Sigmoid colon (tissue), 7 donors: ENCODE results near the gene CAP2. TPM values are rescaled to one million over a fixed set of nuclear protein-coding genes. Genes with fewer than 3 reads are reported as not detected.
A peak's percentile ranks its signal among the peaks of the same experiment; 100 is the strongest.

Experiments
- DNase-seq: peaks from one replicate; pipeline ENCODE4 v3.0.0-alpha.2; 2019
- H3K27ac ChIP-seq, 4 donors: fragments of 200-600 bp; sonication (generic); one replicate each; pipeline ENCODE4 v1.5.1; 2016 to 2019; ENCODE audit warnings: mild to moderate bottlenecking in 1 of 4
- H3K27me3 ChIP-seq, 3 donors: fragments of 200-600 bp; sonication (generic); one replicate each; pipeline ENCODE4 v1.5.1; 2019; ENCODE audit warnings: mild to moderate bottlenecking in 1 of 3
- H3K36me3 ChIP-seq, 4 donors: fragments of 200-600 bp; sonication (generic); one replicate each; pipeline ENCODE4 v1.5.1; 2016 to 2019
- H3K4me1 ChIP-seq, 4 donors: fragments of 200-600 bp; sonication (generic); one replicate each; pipeline ENCODE4 v1.5.1; 2017 to 2019
- H3K4me3 ChIP-seq, 4 donors: fragments of 200-600 bp; sonication (generic); one replicate each; pipeline ENCODE4 v1.5.1; 2017 to 2019; ENCODE audit warnings: mild to moderate bottlenecking in 2 of 4, moderate library complexity in 1 of 4
- H3K9me3 ChIP-seq, 4 donors: fragments of 200-600 bp in 3 of 4; sonication (generic) in 3 of 4; one replicate each; pipeline versions ENCODE4 v1.5.1 to v1.6.1; 2013 to 2019
- CTCF ChIP-seq, 4 experiments: fragments of 450-650 bp in 3 of 4; fragments of 200-600 bp in 1 of 4; IDR thresholded peaks; one replicate each; pipeline ENCODE4 v1.5.1; 2016 to 2019; ENCODE audit warnings: antibody characterized with exemption in 4 of 4, mild to moderate bottlenecking in 3 of 4, moderate library complexity in 2 of 4
- EP300 ChIP-seq, 4 donors: sonication (generic); formaldehyde crosslinking; IDR thresholded peaks; one replicate each; pipeline ENCODE4 v1.6.1; 2017; ENCODE audit warnings: antibody characterized with exemption in 4 of 4
- POLR2A ChIP-seq, 2 donors: fragments of 450-650 bp; IDR thresholded peaks; one replicate each; pipeline ENCODE4 v1.6.1; 2016; ENCODE audit warnings: antibody characterized with exemption in 2 of 2, mild to moderate bottlenecking in 2 of 2, moderate library complexity in 2 of 2
- POLR2AphosphoS5 ChIP-seq, 4 donors: sonication (generic); formaldehyde crosslinking; IDR thresholded peaks; one replicate each; pipeline ENCODE4 v1.6.1; 2017; ENCODE audit warnings: antibody characterized with exemption in 4 of 4
- WGBS, 2 donors: extraction: QIAGEN DNeasy Blood & Tissue Kit; methylation state at CpG; one replicate each; pipeline ENCODE4 v1.1.7; 2013; 5-methylcytosine and 5-hydroxymethylcytosine counted together
- intact Hi-C: fragments of 100-400 bp; cut with DNase I; formaldehyde crosslinking; loops from one replicate; pipeline ENCODE4 v1.15.1; 2023
- polyA plus RNA-seq, 3 donors: library from polyadenylated mRNA; stranded (reverse); fragments of 200-250 nt; gene quantifications; one replicate each; pipeline ENCODE4 v1.2.3, GENCODE V29; 2013
- total RNA-seq, 4 donors: library from RNA; depleted of rRNA; stranded (reverse); fragments of >200 nt; gene quantifications; one replicate each; pipeline ENCODE4 v1.1.0, GENCODE V29; 2016
- donor health status: healthy with polysubstance abuse.
- donor health status: Bipolar disorder and iron deficiency.
- donor health status: healthy.

Gene CAP2
- total and polyA plus RNA-seq, 7 donors: 0.92 to 67.1 (median 48.3) TPM

- H3K36me3 ChIP-seq: peaks cover 0 to 13% (median 0%) of the 10 kb centered on the region in 4 donors
- no peaks in the 10 kb centered on the region for H3K9me3 ChIP-seq
- TF ChIP-seq POLR2A (IDR thresholded peaks at IDR 0.05) (no peak), CTCF (IDR thresholded peaks at IDR 0.05) (no peak), POLR2AphosphoS5 (IDR thresholded peaks at IDR 0.05) (no peak), EP300 (IDR thresholded peaks at IDR 0.05) (no peak)
- H3K27me3 ChIP-seq: no peaks in the 10 kb centered on the region
- intact Hi-C loops: no loop called here
- peaks cover 0 to 38% (median 31%) of the 10 kb centered on the region in 4 donors for H3K4me1 ChIP-seq
- 69 to 79% methylated on average over 4 of the region's 4 CpGs for WGBS, 2 donors
- DNase-seq: no peak
- peak overlapping the region; percentile 63 to 81 (median 74) for H3K27ac ChIP-seq
- no peak overlapping the region for H3K4me3 ChIP-seq
Observed at GRCh38 chr6:17417817-17418216, 24.4 kb downstream of the CAP2 start.

GRCh38 chr6:17418281-17419188, 25.1 kb downstream of the CAP2 start:
- H3K27me3 ChIP-seq: no peaks in the 10 kb centered on the region
- intact Hi-C loops: no loop called here
- peak overlapping the region; percentile 63 to 81 (median 74) for H3K27ac ChIP-seq
- 82 to 89% methylated on average over 12 of the region's 12 CpGs for WGBS, 2 donors
- no peak for DNase-seq
- H3K4me3 ChIP-seq: no peak overlapping the region
- peaks cover 0 to 18% (median 0%) of the 10 kb centered on the region in 4 donors for H3K36me3 ChIP-seq
- peak in 1 of 4 donors; percentile 36 for TF ChIP-seq EP300 (IDR thresholded peaks at IDR 0.05)
- no peak for TF ChIP-seq CTCF (IDR thresholded peaks at IDR 0.05)
- TF ChIP-seq POLR2AphosphoS5 (IDR thresholded peaks at IDR 0.05): no peak
- no peaks in the 10 kb centered on the region for H3K9me3 ChIP-seq
- H3K4me1 ChIP-seq: peaks cover 0 to 42% (median 27%) of the 10 kb centered on the region in 4 donors

- TF ChIP-seq EP300 (IDR thresholded peaks at IDR 0.05) (no peak), POLR2AphosphoS5 (IDR thresholded peaks at IDR 0.05) (no peak), POLR2A (IDR thresholded peaks at IDR 0.05) (no peak), CTCF (IDR thresholded peaks at IDR 0.05) (no peak)
- H3K27ac ChIP-seq: peak overlapping the region; percentile 63 to 81 (median 74)
- H3K4me1 ChIP-seq: peaks cover 0 to 42% (median 26%) of the 10 kb centered on the region in 4 donors
- peaks cover 0 to 23% (median under 1%) of the 10 kb centered on the region in 4 donors for H3K36me3 ChIP-seq
- no peaks in the 10 kb centered on the region for H3K27me3 ChIP-seq
- 80 to 89% methylated on average over 3 of the region's 3 CpGs for WGBS, 2 donors
- no peaks in the 10 kb centered on the region for H3K9me3 ChIP-seq
- no peak for DNase-seq
- no peak overlapping the region for H3K4me3 ChIP-seq
- intact Hi-C loops: no loop called here
Observed at GRCh38 chr6:17419189-17419575, 25.8 kb downstream of the CAP2 start.

- DNase-seq: no peak
- Histone ChIP-seq H3K4me3 (no peak overlapping the region), H3K36me3 (peaks cover 0 to 28% (median 2%) of the 10 kb centered on the region in 4 donors), H3K27me3 (no peaks in the 10 kb centered on the region), H3K4me1 (peaks cover 0 to 39% (median 26%) of the 10 kb centered on the region in 4 donors), H3K27ac (peak overlapping the region in 1 of 4 donors; percentile 81), H3K9me3 (no peaks in the 10 kb centered on the region)
- no peak for TF ChIP-seq POLR2A (IDR thresholded peaks at IDR 0.05)
- TF ChIP-seq POLR2AphosphoS5 (IDR thresholded peaks at IDR 0.05): no peak
- no peak for TF ChIP-seq CTCF (IDR thresholded peaks at IDR 0.05)
- TF ChIP-seq EP300 (IDR thresholded peaks at IDR 0.05): no peak
- WGBS, 2 donors: 49 to 79% methylated on average over 2 of the region's 2 CpGs
- intact Hi-C loops: no loop called here
Observed at GRCh38 chr6:17420368-17420767, 27.0 kb downstream of the CAP2 start.
